HepG2 (cell line): Measurements from ENCODE around the gene TOP1. TPM values are rescaled to one million over a fixed set of nuclear protein-coding genes. Genes with fewer than 3 reads are reported as not detected.

Experiments
- ATAC-seq: fragments of 200-7000 bp; cut with Tn5 transposase; 3 replicates; pipeline ENCODE4 v1.9.1; 2020; ENCODE audit warnings: mild to moderate bottlenecking, moderate library complexity
- BruUV-seq: library from RNA; stranded (reverse); fragments of 400-500 nt; replicated peaks from 2 replicates; lab custom pipeline; 2021; lab: Mats Ljungman, UMichigan
- CTCF ChIA-PET: fragments of 300-600 bp; formaldehyde crosslinking; extraction: SDS; loops from one replicate; lab custom pipeline; 2021; ENCODE audit warnings: low total read pairs, inconsistent platforms, low intra/inter-chr PET ratio; lab: Yijun Ruan, JAX
- POLR2A ChIA-PET: fragments of 350-600 bp; sonication (Branson Sonifier 250); formaldehyde crosslinking; loops from one replicate; lab custom pipeline; 2020; ENCODE audit warnings: antibody characterized with exemption, inconsistent platforms; lab: Yijun Ruan, JAX
- DNase-seq: peaks from one replicate; pipeline ENCODE4 v3.0.0-alpha.2; 2015; ENCODE audit warnings: low spot score
- FAIRE-seq: peaks from 3 replicates; lab custom pipeline; 2011; peaks lifted over from hg19 to GRCh38; lab: Jason Lieb, UNC
- H2AFZ ChIP-seq: one replicate; pipeline ENCODE4 v1.6.1; 2011; ENCODE audit warnings: low read length, inconsistent platforms
- H3K27ac ChIP-seq: fragments of 300-600 bp; 3 replicates; pipeline ENCODE4 v1.8.0; 2011; ENCODE audit warnings: mixed run types, mild to moderate bottlenecking, mixed read lengths, low read length, inconsistent platforms; ENCODE audit not compliant: insufficient read depth; ENCODE audit errors: extremely low read length
- H3K27me3 ChIP-seq, 2 experiments: fragments of 200-600 bp in 1 of 2; 2 replicates in 1 of 2; 3 replicates in 1 of 2; pipeline versions ENCODE4 v1.6.0 to v1.8.0; 2011; ENCODE audit warnings: low read length in 2 of 2, mild to moderate bottlenecking in 2 of 2, moderate library complexity in 2 of 2, inconsistent platforms in 1 of 2; ENCODE audit not compliant: insufficient read depth in 2 of 2, control insufficient read depth in 1 of 2
- H3K36me3 ChIP-seq, 2 experiments: fragments of 200-600 bp in 1 of 2; replicated peaks in 1 of 2; 2 replicates in 1 of 2; 3 replicates in 1 of 2; pipeline versions ENCODE4 v1.5.1 to v1.8.0; 2011; ENCODE audit warnings: low read length in 2 of 2, inconsistent platforms in 1 of 2; ENCODE audit not compliant: insufficient read depth in 2 of 2, control insufficient read depth in 1 of 2
- H3K4me1 ChIP-seq: 2 replicates; pipeline ENCODE4 v1.5.1; 2012; ENCODE audit warnings: low read length, inconsistent platforms; ENCODE audit not compliant: insufficient read depth
- H3K4me2 ChIP-seq: 2 replicates; pipeline ENCODE4 v1.6.0; 2011; ENCODE audit warnings: low read depth, low read length, inconsistent platforms
- H3K4me3 ChIP-seq, 3 experiments: fragments of 200-600 bp in 1 of 3; sonication (generic), shearing (Covaris generic) in 1 of 3; replicated peaks in 1 of 3; 2 replicates each; pipeline ENCODE4 v1.5.1; 2011 to 2016; ENCODE audit warnings: low read length in 3 of 3, inconsistent platforms in 2 of 3, low read depth in 2 of 3, mild to moderate bottlenecking in 2 of 3, control low read depth in 1 of 3, mixed read lengths in 1 of 3; ENCODE audit not compliant: insufficient read depth in 1 of 3
- H3K79me2 ChIP-seq: one replicate; pipeline ENCODE4 v1.6.1; 2011; ENCODE audit warnings: low read length, inconsistent platforms; ENCODE audit not compliant: insufficient read depth
- H3K9ac ChIP-seq: 2 replicates; pipeline ENCODE4 v1.6.0; 2011; ENCODE audit warnings: mild to moderate bottlenecking, low read depth, low read length, inconsistent platforms; ENCODE audit not compliant: insufficient read depth
- H3K9me3 ChIP-seq: 2 replicates; pipeline ENCODE4 v1.5.1; 2012; ENCODE audit warnings: mild to moderate bottlenecking, low read length
- H4K20me1 ChIP-seq: 2 replicates; pipeline ENCODE4 v1.6.0; 2011; ENCODE audit warnings: inconsistent platforms, mild to moderate bottlenecking, low read length, moderate library complexity; ENCODE audit not compliant: insufficient read depth
- ATRX ChIP-seq: sonication (generic); formaldehyde crosslinking; IDR thresholded peaks from 2 replicates; pipeline ENCODE4 v1.4.0; 2020; ENCODE audit warnings: missing genetic modification reagents, borderline replicate concordance
- GABPB1 ChIP-seq: IDR thresholded peaks from 2 replicates; pipeline ENCODE4 v1.6.1; 2016; ENCODE audit warnings: mild to moderate bottlenecking, missing genetic modification reagents, moderate library complexity, missing compliant biosample characterization
- GTF2F1 ChIP-seq: fragments of 150-350 bp; IDR thresholded peaks from 2 replicates; pipeline ENCODE4 v1.6.1; 2014; ENCODE audit warnings: low read length
- MAFF ChIP-seq: IDR thresholded peaks from 2 replicates; pipeline ENCODE4 v1.6.1; 2011; ENCODE audit warnings: low read depth, low read length, improper control_type of control experiment
- MAFK ChIP-seq, 2 experiments: IDR thresholded peaks in 1 of 2; conservative IDR thresholded peaks in 1 of 2; 2 replicates each; pipeline ENCODE4 v1.6.1; 2011; ENCODE audit warnings: improper control_type of control experiment in 2 of 2, low read length in 2 of 2
- MYNN ChIP-seq: sonication (generic); formaldehyde crosslinking; IDR thresholded peaks from 2 replicates; pipeline ENCODE4 v1.4.0; 2020; ENCODE audit warnings: mild to moderate bottlenecking, low read depth, missing genetic modification reagents
- NPAS2 ChIP-seq: sonication (generic); formaldehyde crosslinking; IDR thresholded peaks from 2 replicates; pipeline ENCODE4 v1.8.0; 2022; ENCODE audit warnings: mild to moderate bottlenecking, missing genetic modification reagents, borderline replicate concordance
- RNF219 ChIP-seq: sonication (generic); formaldehyde crosslinking; IDR thresholded peaks from 2 replicates; pipeline ENCODE4 v1.5.0; 2020; ENCODE audit warnings: mild to moderate bottlenecking, missing genetic modification reagents
- SALL1 ChIP-seq: sonication (generic); formaldehyde crosslinking; IDR thresholded peaks from 2 replicates; pipeline ENCODE4 v1.8.0; 2022; ENCODE audit warnings: mild to moderate bottlenecking, missing genetic modification reagents
- SRSF4 ChIP-seq: fragments of 200-400 bp; formaldehyde crosslinking; IDR thresholded peaks from one replicate; pipeline ENCODE4 v1.6.1; 2018; ENCODE audit warnings: mild to moderate bottlenecking, low read depth, low read length, moderate library complexity; ENCODE audit not compliant: poor library complexity, severe bottlenecking
- TFE3 ChIP-seq: IDR thresholded peaks from 2 replicates; pipeline ENCODE4 v1.6.1; 2016
- ZNF354B ChIP-seq: sonication (generic); formaldehyde crosslinking; IDR thresholded peaks from 2 replicates; pipeline ENCODE4 v1.8.0; 2022; ENCODE audit warnings: mild to moderate bottlenecking, missing genetic modification reagents
- ZNF616 ChIP-seq: sonication (generic); formaldehyde crosslinking; IDR thresholded peaks from 2 replicates; pipeline ENCODE4 v1.5.0; 2020; ENCODE audit warnings: low read depth, mild to moderate bottlenecking, missing genetic modification reagents
- WGBS: methylation state at CpG from one replicate; pipeline ENCODE4 v1.1.6; 2017; ENCODE audit warnings: low lambda C conversion rate; 5-methylcytosine and 5-hydroxymethylcytosine counted together
- in situ Hi-C: cut with HindIII; loops from 2 replicates; pipeline ENCODE4 v1.10.0; 2017; ENCODE audit warnings: low pct_unique_long_range_greater_than_20kb; ENCODE audit not compliant: extremely low pct_ligation_motif_present
- intact Hi-C: fragments of 100-400 bp; cut with micrococcal nuclease; formaldehyde crosslinking; loops from one replicate; pipeline ENCODE4 v1.10.0; 2022; ENCODE audit not compliant: unreplicated experiment
- polyA plus RNA-seq, 8 experiments: library from polyadenylated mRNA; depleted of rRNA in 3 of 8; stranded (reverse) in 7 of 8; unstranded in 1 of 8; fragments of >200 nt; fragmentation: Illumina TruSeq in 4 of 8; extraction: Trizol in 4 of 8; gene quantifications; 2 replicates each; pipeline versions ENCODE4 v1.2.1 to v1.2.3, GENCODE V29; 2011 to 2016; ENCODE audit warnings: low read depth in 4 of 8, missing spikeins in 1 of 8, mixed read lengths in 1 of 8; ENCODE audit not compliant: insufficient read depth in 1 of 8
- total RNA-seq, 5 experiments: library from RNA; depleted of rRNA; stranded (reverse); fragments of >200 nt; fragmentation: Illumina TruSeq; extraction: Trizol; gene quantifications; 2 replicates each; pipeline ENCODE4 v1.2.3, GENCODE V29; 2016; ENCODE audit warnings: low read depth in 1 of 5

TOP1 gene
- total and polyA plus RNA-seq, 2 of the 13 experiments (the other 11 are each of a cell fraction or from before 2014, with no cell fraction given) = 10.2 to 19.4 TPM

- 86% methylated on average over 1 of the region's 1 CpG for WGBS
- intact Hi-C loops (no loop called here), in situ Hi-C loops (no loop called here)
- H3K4me1 ChIP-seq = peaks cover 98% of the 10 kb centered on the region
- no TSS peak for BruUV-seq
- H3K27ac ChIP-seq = no peak overlapping the region
- DNase-seq = no peak
- no peaks in the 10 kb centered on the region for H3K9me3 ChIP-seq
- TF ChIP-seq MAFK (conservative IDR thresholded peaks at IDR 0.05 in 1 of 2, IDR thresholded peaks at IDR 0.05 in 1 of 2; ENCODE audit: low read length in 2 of 2) = peak; percentile 75 to 77
- TF ChIP-seq GTF2F1 = no peak
- no peak for TF ChIP-seq SALL1 (CRISPR knock-in tag)
- no peak for TF ChIP-seq NPAS2 (CRISPR knock-in tag)
- TF ChIP-seq ZNF354B (CRISPR knock-in tag) = no peak
- no peak for TF ChIP-seq ZNF616 (CRISPR knock-in tag)
- no peak for TF ChIP-seq MYNN (CRISPR knock-in tag)
- TF ChIP-seq SRSF4 = no peak
- no peak for TF ChIP-seq ATRX
- TF ChIP-seq RNF219 (CRISPR knock-in tag) = no peak
- TF ChIP-seq GABPB1 = no peak
- peak; percentile 71 for TF ChIP-seq MAFF
- TF ChIP-seq TFE3 = no peak
- H3K4me3 ChIP-seq = no peak overlapping the region
- H2AFZ ChIP-seq = no peak overlapping the region
- POLR2A ChIA-PET = interaction anchor here (1.7 to 2.5 kb wide), 2 partner anchors 9 to 20 kb away, joined by 6 to 7 read pairs; partner anchors contain the start of gene TOP1
- H3K4me2 ChIP-seq = no peak overlapping the region
- peaks cover 41% of the 10 kb centered on the region for H4K20me1 ChIP-seq
- peaks cover 99% of the 10 kb centered on the region for H3K79me2 ChIP-seq
- peaks cover 0 to 8% of the 10 kb centered on the region in 2 experiments; a peak in 1 of 5 replicates for H3K36me3 ChIP-seq
- FAIRE-seq = no peak
- no peak for ATAC-seq
- CTCF ChIA-PET = no interaction called here
- no peak overlapping the region for H3K9ac ChIP-seq
- no peaks in the 10 kb centered on the region for H3K27me3 ChIP-seq
Measured at GRCh38 chr20:41047975-41048305, 19.3 kb downstream of the TOP1 start.
